WTC11 (cell line): ENCODE measurements around the gene DGKZ. TPM values are rescaled to one million over a fixed set of nuclear protein-coding genes. Genes with fewer than 3 reads are reported as not detected.

ENCODE experiments used
- ATAC-seq: fragments of 200-7000 bp; cut with Tn5 transposase; 2 replicates; pipeline ENCODE4 v1.10.0; 2021; ENCODE audit warnings: mild to moderate bottlenecking, moderate library complexity
- CTCF ChIA-PET: fragments of 300-600 bp; sonication (Branson Sonifier 250); formaldehyde crosslinking; loops from one replicate; lab custom pipeline; 2021; ENCODE audit warnings: antibody characterized with exemption; lab: Charles Lee
- POLR2A ChIA-PET: fragments of 350-600 bp; sonication (Branson Sonifier 250); formaldehyde crosslinking; loops from one replicate; lab custom pipeline; 2021; ENCODE audit warnings: antibody characterized with exemption; lab: Charles Lee
- DNase-seq: peaks from one replicate; pipeline ENCODE4 v3.0.0; 2021; ENCODE audit warnings: low spot score
- H3K27ac Mint-ChIP-seq: 2 replicates; pipeline ENCODE4 v1.8.0; 2021; ENCODE audit warnings: mixed read lengths
- H3K27me3 Mint-ChIP-seq: 2 replicates; pipeline ENCODE4 v1.8.0; 2021; ENCODE audit warnings: low read depth, mild to moderate bottlenecking, moderate library complexity, mixed read lengths
- H3K36me3 Mint-ChIP-seq: 2 replicates; pipeline ENCODE4 v1.8.0; 2021; ENCODE audit warnings: mixed read lengths
- H3K4me1 Mint-ChIP-seq: 2 replicates; pipeline ENCODE4 v1.8.0; 2022; ENCODE audit warnings: mixed read lengths
- H3K4me3 Mint-ChIP-seq: 2 replicates; pipeline ENCODE4 v1.8.0; 2021; ENCODE audit warnings: mild to moderate bottlenecking, moderate library complexity, mixed read lengths
- H3K9me3 Mint-ChIP-seq: 2 replicates; pipeline ENCODE4 v1.8.0; 2021; ENCODE audit warnings: mixed read lengths
- AFF4 ChIP-seq: sonication (generic); formaldehyde crosslinking; IDR thresholded peaks from 2 replicates; pipeline ENCODE4 v1.8.1; 2023; ENCODE audit warnings: mild to moderate bottlenecking, missing genetic modification reagents, borderline replicate concordance
- AR ChIP-seq: fragments of 250-450 bp; sonication (Bioruptor Pico); IDR thresholded peaks from 2 replicates; pipeline ENCODE4 v1.9.0; 2021; ENCODE audit warnings: mild to moderate bottlenecking
- ATF6 ChIP-seq: sonication (generic); formaldehyde crosslinking; IDR thresholded peaks from 2 replicates; pipeline ENCODE4 v1.8.1; 2023; ENCODE audit warnings: mild to moderate bottlenecking, missing genetic modification reagents
- CTCF ChIP-seq: fragments of 200-600 bp; IDR thresholded peaks from 2 replicates; pipeline ENCODE4 v1.8.0; 2022; ENCODE audit warnings: antibody characterized with exemption
- EMX1 ChIP-seq: fragments of 250-450 bp; sonication (Bioruptor Pico); IDR thresholded peaks from 2 replicates; pipeline ENCODE4 v1.8.0; 2021; ENCODE audit warnings: mild to moderate bottlenecking
- HMGXB4 ChIP-seq: sonication (generic); formaldehyde crosslinking; IDR thresholded peaks from 2 replicates; pipeline ENCODE4 v1.8.1; 2023; ENCODE audit warnings: mild to moderate bottlenecking, moderate library complexity, missing genetic modification reagents
- SMAD4 ChIP-seq: sonication (generic); formaldehyde crosslinking; IDR thresholded peaks from 2 replicates; pipeline ENCODE4 v1.8.0; 2022; ENCODE audit warnings: mild to moderate bottlenecking, missing genetic modification reagents
- SP1 ChIP-seq: sonication (generic); formaldehyde crosslinking; conservative IDR thresholded peaks from 2 replicates; pipeline ENCODE4 v1.8.1; 2022; ENCODE audit warnings: missing genetic modification reagents
- TCF7 ChIP-seq: sonication (generic); formaldehyde crosslinking; IDR thresholded peaks from 2 replicates; pipeline ENCODE4 v1.8.0; 2022; ENCODE audit warnings: mild to moderate bottlenecking, low read depth, missing genetic modification reagents, moderate library complexity
- TP53 ChIP-seq: sonication (generic); formaldehyde crosslinking; IDR thresholded peaks from 2 replicates; pipeline ENCODE4 v1.8.1; 2023; ENCODE audit warnings: mild to moderate bottlenecking, missing genetic modification reagents
- total RNA-seq: library from RNA; stranded (reverse); gene quantifications from 3 replicates; pipeline ENCODE4 v1.2.3, GENCODE V29; 2021

The DGKZ gene
- total RNA-seq, 1 experiment from 2014 or later = 139 TPM

- DNase-seq (peak; percentile 87), ATAC-seq (peak; percentile 85)
- Mint-ChIP-seq H3K27ac (0 out of 2 replicates have a peak overlapping the region, but pooled peaks have one; percentile 27), H3K27me3 (no peaks in the 10 kb centered on the region; the same call in 1 of the 2 replicates), H3K36me3 (no peaks in the 10 kb centered on the region)
- CTCF ChIA-PET = interaction anchor here (0.6 to 11.4 kb wide), 22 partner anchors 9 to 172 kb away, joined by 3 to 242 read pairs (median 5); partner anchors contain the start of gene CREB3L1
- TF ChIP-seq SMAD4 (CRISPR knock-in tag) (no peak), AFF4 (CRISPR knock-in tag) (no peak), SP1 (CRISPR knock-in tag) (0 out of 2 replicates have a peak, but pooled peaks have one; percentile 25), HMGXB4 (CRISPR knock-in tag) (0 out of 2 replicates have a peak, but pooled peaks have one; percentile 53), TP53 (CRISPR knock-in tag) (no peak), CTCF (peak; percentile 85), ATF6 (CRISPR knock-in tag) (no peak), TCF7 (CRISPR knock-in tag) (no peak), AR (CRISPR knock-in tag) (no peak), EMX1 (CRISPR knock-in tag) (no peak)
- TF ChIP-seq, all 79 proteins: peak for 3
- H3K9me3 Mint-ChIP-seq = no peaks in the 10 kb centered on the region
- POLR2A ChIA-PET = interaction anchor here (0.8 to 2.4 kb wide), 4 partner anchors 13 to 69 kb away, joined by 4 to 13 read pairs (median 8); no protein-coding TSS in a partner anchor
- peaks cover 19% of the 10 kb centered on the region for H3K4me1 Mint-ChIP-seq
- H3K4me3 Mint-ChIP-seq = no peak overlapping the region
Observed at GRCh38 chr11:46308631-46309419, 38.4 kb upstream of the DGKZ start.
